ENCODE results near the gene ACAN.
A peak's percentile ranks its signal among the peaks of the same experiment; 100 is the strongest.

The ACAN gene

GRCh38 chr15:88902846-88903245 is 99.6 kb downstream of the ACAN start:
- no peak overlapping the region for H3K4me3 ChIP-seq (ENCODE audit: low read depth, low read length)
- DNase-seq = no peak
- H3K27ac ChIP-seq = no peak overlapping the region
- TF ChIP-seq CTCF (IDR thresholded peaks at IDR 0.05; ENCODE audit: low read depth, low read length) = no peak
- H3K9me3 ChIP-seq (ENCODE audit: severe bottlenecking) = no peaks in the 10 kb centered on the region
- H3K27me3 ChIP-seq (ENCODE audit: insufficient read depth, low read depth, severe bottlenecking) = no peaks in the 10 kb centered on the region
- H3K36me3 ChIP-seq = peaks cover 38% of the 10 kb centered on the region

DNA sequence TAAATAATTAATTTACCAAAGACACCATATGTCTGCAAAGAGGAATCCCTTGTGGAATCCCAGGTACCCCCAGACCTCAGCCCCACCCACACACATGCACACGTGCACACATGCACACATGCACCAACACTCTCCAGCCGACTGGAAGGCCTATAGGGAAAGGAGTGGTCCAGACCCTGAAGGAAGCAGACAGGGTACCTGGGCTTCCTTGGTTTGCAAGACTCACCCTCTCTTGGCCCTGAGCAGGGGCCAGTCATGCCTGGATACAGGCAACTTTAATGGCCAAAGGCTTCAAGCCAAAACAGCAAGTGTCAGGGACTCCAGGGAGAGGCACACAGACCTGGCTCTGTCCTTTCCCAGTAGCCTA is 101.0 kb downstream of the ACAN start:
- Histone ChIP-seq H3K4me3 (ENCODE audit: low read depth, low read length) (no peak overlapping the region), H3K9me3 (ENCODE audit: severe bottlenecking) (no peaks in the 10 kb centered on the region), H3K27me3 (ENCODE audit: insufficient read depth, low read depth, severe bottlenecking) (no peaks in the 10 kb centered on the region), H3K27ac (no peak overlapping the region), H3K36me3 (peaks cover 47% of the 10 kb centered on the region)
- no peak for TF ChIP-seq CTCF (IDR thresholded peaks at IDR 0.05; ENCODE audit: low read depth, low read length)
- no peak for DNase-seq

DNA sequence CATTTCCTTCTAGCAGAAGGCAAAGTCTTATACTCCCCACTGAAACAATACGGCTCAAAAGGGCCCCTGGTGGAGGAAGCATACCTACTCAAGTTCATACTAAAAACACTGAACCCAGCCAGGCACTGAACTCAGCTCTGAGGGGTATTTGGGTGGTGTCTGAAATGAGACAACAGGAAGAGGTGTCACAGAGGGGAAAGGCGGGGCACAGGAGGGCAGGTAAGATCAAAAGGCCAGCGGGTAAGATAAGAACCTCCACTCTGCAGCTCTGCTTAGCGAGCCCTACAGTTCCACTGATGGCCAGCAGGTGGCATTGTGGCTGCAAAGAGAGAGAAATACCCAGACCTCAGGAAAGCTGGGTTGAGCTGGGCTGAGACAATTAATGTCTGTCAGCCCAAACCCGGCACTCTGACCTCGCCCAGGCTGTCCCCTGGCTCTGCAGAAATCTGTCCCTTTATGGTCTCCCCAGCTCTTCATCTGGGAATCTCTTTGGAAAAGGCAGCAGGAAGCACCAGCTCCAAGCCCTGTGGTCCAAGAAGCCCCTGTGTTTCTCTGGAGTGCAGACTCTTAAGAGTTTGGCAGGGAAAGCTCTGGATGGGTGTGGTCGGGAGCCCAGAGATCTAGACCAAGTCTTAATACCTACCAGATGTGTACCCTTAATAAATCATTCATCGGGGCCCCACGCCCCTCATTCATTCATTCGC is 101.5 kb downstream of the ACAN start:
- Histone ChIP-seq H3K27ac (no peak overlapping the region), H3K36me3 (peaks cover 53% of the 10 kb centered on the region), H3K27me3 (ENCODE audit: insufficient read depth, low read depth, severe bottlenecking) (no peaks in the 10 kb centered on the region), H3K9me3 (ENCODE audit: severe bottlenecking) (no peaks in the 10 kb centered on the region), H3K4me3 (ENCODE audit: low read depth, low read length) (no peak overlapping the region)
- peak; percentile 81 for DNase-seq
- TF ChIP-seq CTCF (IDR thresholded peaks at IDR 0.05; ENCODE audit: low read depth, low read length) = peak; percentile 96

DNA sequence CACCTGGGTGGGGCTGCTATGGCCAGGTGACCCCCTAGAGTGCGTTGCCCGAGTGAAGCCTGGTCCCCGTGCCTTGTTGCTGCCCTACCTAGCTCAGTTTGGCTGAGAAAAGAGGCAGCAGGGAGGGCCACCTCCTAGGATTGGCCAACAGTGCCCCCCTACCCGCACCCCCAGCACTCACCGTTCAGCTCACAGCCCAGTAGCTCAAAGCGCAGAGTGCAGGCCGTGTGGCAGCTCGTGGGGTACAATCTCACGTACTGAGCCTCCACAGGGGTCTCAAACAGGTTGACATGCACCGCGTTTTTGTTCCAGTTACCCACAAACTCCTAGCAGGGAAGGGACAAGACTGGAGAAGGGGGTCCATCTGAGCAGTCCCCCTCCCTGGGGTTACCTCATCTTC is 102.3 kb downstream of the ACAN start:
- Histone ChIP-seq H3K27me3 (ENCODE audit: insufficient read depth, low read depth, severe bottlenecking) (no peaks in the 10 kb centered on the region), H3K27ac (no peak overlapping the region), H3K4me3 (ENCODE audit: low read depth, low read length) (no peak overlapping the region), H3K9me3 (ENCODE audit: severe bottlenecking) (no peaks in the 10 kb centered on the region), H3K36me3 (peaks cover 61% of the 10 kb centered on the region)
- no peak for TF ChIP-seq CTCF (IDR thresholded peaks at IDR 0.05; ENCODE audit: low read depth, low read length)
- no peak for DNase-seq

DNA sequence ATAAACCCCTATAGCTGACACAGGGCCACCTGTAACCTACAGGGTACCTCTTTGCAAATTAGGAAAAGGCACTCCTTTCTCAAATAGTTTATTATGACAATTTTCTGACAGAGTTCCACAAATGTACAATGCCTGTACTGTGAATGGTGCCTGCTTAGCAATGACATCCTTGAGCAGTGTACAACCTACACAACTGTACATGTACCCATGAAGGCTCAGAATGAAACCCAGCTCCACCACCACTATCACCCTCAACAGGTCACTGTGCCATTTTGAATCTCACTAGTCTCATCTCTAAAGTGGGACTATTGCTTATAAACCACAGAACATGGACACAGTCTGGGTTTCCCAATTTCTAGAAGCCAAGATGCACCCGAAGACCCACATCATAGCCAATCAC is 102.9 kb downstream of the ACAN start:
- H3K36me3 ChIP-seq = peaks cover 61% of the 10 kb centered on the region

More for the DNA sequence above, 102.9 kb downstream of the ACAN start:
- H3K4me3 ChIP-seq (ENCODE audit: low read depth, low read length) = no peak overlapping the region
- H3K9me3 ChIP-seq (ENCODE audit: severe bottlenecking) = no peaks in the 10 kb centered on the region
- no peak overlapping the region for H3K27ac ChIP-seq
- no peak for DNase-seq
- no peaks in the 10 kb centered on the region for H3K27me3 ChIP-seq (ENCODE audit: insufficient read depth, low read depth, severe bottlenecking)
- no peak for TF ChIP-seq CTCF (IDR thresholded peaks at IDR 0.05; ENCODE audit: low read depth, low read length)
